IMR-90 (cell line): Measurements from ENCODE around the gene CLCA2.

ENCODE experiments used
- CHD1 ChIP-seq: IDR thresholded peaks from 2 replicates; pipeline ENCODE4 v1.6.1; 2012; ENCODE audit warnings: low read depth, low read length, improper control_type of control experiment
- FOS ChIP-seq: fragments of 150-350 bp; IDR thresholded peaks from 2 replicates; pipeline ENCODE4 v1.6.1; 2016; ENCODE audit warnings: low read depth, low read length
- POLR2A ChIP-seq: IDR thresholded peaks from 2 replicates; pipeline ENCODE4 v1.6.1; 2012; ENCODE audit warnings: mild to moderate bottlenecking, low read depth, low read length
- TF ChIP-seq, protein P1 (sequence below): conservative IDR thresholded peaks from 2 replicates; pipeline ENCODE4 v1.5.1; 2012; ENCODE audit warnings: mild to moderate bottlenecking, low read depth, low read length, improper control_type of control experiment
- TF ChIP-seq, protein P2 (sequence below): fragments of 150-350 bp; IDR thresholded peaks from 2 replicates; pipeline ENCODE4 v1.6.1; 2016; ENCODE audit warnings: low read depth, mild to moderate bottlenecking, low read length, moderate library complexity, borderline replicate concordance

DNA sequence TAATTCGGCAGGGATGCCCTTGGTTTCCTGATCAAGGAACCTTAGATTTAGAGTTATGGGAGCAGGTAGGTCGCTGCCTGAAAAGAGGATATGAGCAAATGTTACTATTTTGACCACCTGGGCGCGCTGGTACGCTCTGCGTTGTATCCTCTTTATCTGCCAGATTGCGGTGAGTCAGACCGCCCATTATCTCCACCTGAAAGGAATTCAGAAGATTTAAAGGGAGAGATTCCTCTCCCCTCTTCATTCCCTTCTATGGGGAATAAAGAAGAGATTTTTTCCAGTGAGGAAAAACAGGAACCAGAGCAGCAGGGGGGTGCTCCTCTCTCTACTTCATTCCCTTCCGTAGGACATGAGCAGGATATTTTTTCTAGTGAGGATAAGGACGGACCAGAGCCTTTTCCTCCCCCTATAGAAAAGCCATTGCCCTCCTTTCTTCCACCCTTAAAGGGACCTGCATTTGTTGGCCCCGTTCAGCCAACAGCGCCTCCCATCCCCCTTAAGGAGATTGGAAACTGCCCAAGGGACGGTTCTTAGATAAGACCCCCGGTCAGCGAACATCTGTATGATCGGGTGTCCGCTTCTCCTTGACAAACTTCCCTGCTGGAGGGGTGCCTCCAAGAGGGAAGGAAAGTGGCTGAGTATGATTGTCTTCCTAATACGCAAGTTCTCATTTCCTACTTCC lies 78.9 kb downstream of the CLCA2 start:
- TF ChIP-seq, protein P1, sequence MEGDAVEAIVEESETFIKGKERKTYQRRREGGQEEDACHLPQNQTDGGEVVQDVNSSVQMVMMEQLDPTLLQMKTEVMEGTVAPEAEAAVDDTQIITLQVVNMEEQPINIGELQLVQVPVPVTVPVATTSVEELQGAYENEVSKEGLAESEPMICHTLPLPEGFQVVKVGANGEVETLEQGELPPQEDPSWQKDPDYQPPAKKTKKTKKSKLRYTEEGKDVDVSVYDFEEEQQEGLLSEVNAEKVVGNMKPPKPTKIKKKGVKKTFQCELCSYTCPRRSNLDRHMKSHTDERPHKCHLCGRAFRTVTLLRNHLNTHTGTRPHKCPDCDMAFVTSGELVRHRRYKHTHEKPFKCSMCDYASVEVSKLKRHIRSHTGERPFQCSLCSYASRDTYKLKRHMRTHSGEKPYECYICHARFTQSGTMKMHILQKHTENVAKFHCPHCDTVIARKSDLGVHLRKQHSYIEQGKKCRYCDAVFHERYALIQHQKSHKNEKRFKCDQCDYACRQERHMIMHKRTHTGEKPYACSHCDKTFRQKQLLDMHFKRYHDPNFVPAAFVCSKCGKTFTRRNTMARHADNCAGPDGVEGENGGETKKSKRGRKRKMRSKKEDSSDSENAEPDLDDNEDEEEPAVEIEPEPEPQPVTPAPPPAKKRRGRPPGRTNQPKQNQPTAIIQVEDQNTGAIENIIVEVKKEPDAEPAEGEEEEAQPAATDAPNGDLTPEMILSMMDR = no peak
- TF ChIP-seq FOS = no peak
- no peak for TF ChIP-seq POLR2A
- TF ChIP-seq, protein P2, sequence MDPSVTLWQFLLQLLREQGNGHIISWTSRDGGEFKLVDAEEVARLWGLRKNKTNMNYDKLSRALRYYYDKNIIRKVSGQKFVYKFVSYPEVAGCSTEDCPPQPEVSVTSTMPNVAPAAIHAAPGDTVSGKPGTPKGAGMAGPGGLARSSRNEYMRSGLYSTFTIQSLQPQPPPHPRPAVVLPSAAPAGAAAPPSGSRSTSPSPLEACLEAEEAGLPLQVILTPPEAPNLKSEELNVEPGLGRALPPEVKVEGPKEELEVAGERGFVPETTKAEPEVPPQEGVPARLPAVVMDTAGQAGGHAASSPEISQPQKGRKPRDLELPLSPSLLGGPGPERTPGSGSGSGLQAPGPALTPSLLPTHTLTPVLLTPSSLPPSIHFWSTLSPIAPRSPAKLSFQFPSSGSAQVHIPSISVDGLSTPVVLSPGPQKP = no peak
- TF ChIP-seq CHD1 = no peak
